Measurements from ENCODE around the gene PLEKHJ1.

GRCh38 chr19:2184422-2184975 is 51.6 kb downstream of the PLEKHJ1 start:
- TF ChIP-seq, protein P1, sequence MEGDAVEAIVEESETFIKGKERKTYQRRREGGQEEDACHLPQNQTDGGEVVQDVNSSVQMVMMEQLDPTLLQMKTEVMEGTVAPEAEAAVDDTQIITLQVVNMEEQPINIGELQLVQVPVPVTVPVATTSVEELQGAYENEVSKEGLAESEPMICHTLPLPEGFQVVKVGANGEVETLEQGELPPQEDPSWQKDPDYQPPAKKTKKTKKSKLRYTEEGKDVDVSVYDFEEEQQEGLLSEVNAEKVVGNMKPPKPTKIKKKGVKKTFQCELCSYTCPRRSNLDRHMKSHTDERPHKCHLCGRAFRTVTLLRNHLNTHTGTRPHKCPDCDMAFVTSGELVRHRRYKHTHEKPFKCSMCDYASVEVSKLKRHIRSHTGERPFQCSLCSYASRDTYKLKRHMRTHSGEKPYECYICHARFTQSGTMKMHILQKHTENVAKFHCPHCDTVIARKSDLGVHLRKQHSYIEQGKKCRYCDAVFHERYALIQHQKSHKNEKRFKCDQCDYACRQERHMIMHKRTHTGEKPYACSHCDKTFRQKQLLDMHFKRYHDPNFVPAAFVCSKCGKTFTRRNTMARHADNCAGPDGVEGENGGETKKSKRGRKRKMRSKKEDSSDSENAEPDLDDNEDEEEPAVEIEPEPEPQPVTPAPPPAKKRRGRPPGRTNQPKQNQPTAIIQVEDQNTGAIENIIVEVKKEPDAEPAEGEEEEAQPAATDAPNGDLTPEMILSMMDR (IDR thresholded peaks at IDR 0.05): no peak
- TF ChIP-seq RCOR1 (IDR thresholded peaks at IDR 0.05; ENCODE audit: low read length) (no peak), JUND (IDR thresholded peaks at IDR 0.05) (no peak), MEF2A (IDR thresholded peaks at IDR 0.05; ENCODE audit: borderline replicate concordance, low read depth) (no peak), POLR2AphosphoS5 (IDR thresholded peaks at IDR 0.05; ENCODE audit: low read depth, low read length) (no peak), YY1 (IDR thresholded peaks at IDR 0.05; ENCODE audit: low read depth) (no peak), FOXM1 (IDR thresholded peaks at IDR 0.05; ENCODE audit: low read depth) (no peak)
- TF ChIP-seq, protein P2, sequence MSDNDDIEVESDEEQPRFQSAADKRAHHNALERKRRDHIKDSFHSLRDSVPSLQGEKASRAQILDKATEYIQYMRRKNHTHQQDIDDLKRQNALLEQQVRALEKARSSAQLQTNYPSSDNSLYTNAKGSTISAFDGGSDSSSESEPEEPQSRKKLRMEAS (IDR thresholded peaks at IDR 0.05; ENCODE audit: low read depth): no peak
